ENCODE results near the gene DNAJC5. TPM values are rescaled to one million over a fixed set of nuclear protein-coding genes. Genes with fewer than 3 reads are reported as not detected.

The DNAJC5 gene
- total RNA-seq, 1 donor from 2014 or later, result 42.8 TPM

GRCh38 chr20:63855363-63856097, 39.4 kb upstream of the DNAJC5 start:
- Histone ChIP-seq H3K27ac (replicated peaks) (peak overlapping the region; percentile 96), H3K4me3 (peak overlapping the region; percentile 50), H3K27me3 (ENCODE audit: low read depth) (no peaks in the 10 kb centered on the region), H3K9me3 (replicated peaks) (no peaks in the 10 kb centered on the region), H3K4me1 (peaks cover 79% of the 10 kb centered on the region), H3K36me3 (no peaks in the 10 kb centered on the region)
- no peak for DNase-seq
- TF ChIP-seq, protein P1, sequence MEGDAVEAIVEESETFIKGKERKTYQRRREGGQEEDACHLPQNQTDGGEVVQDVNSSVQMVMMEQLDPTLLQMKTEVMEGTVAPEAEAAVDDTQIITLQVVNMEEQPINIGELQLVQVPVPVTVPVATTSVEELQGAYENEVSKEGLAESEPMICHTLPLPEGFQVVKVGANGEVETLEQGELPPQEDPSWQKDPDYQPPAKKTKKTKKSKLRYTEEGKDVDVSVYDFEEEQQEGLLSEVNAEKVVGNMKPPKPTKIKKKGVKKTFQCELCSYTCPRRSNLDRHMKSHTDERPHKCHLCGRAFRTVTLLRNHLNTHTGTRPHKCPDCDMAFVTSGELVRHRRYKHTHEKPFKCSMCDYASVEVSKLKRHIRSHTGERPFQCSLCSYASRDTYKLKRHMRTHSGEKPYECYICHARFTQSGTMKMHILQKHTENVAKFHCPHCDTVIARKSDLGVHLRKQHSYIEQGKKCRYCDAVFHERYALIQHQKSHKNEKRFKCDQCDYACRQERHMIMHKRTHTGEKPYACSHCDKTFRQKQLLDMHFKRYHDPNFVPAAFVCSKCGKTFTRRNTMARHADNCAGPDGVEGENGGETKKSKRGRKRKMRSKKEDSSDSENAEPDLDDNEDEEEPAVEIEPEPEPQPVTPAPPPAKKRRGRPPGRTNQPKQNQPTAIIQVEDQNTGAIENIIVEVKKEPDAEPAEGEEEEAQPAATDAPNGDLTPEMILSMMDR (IDR thresholded peaks at IDR 0.05; ENCODE audit: borderline replicate concordance), result no peak
- intact Hi-C loops (cut with micrococcal nuclease), result no loop called here

DNA sequence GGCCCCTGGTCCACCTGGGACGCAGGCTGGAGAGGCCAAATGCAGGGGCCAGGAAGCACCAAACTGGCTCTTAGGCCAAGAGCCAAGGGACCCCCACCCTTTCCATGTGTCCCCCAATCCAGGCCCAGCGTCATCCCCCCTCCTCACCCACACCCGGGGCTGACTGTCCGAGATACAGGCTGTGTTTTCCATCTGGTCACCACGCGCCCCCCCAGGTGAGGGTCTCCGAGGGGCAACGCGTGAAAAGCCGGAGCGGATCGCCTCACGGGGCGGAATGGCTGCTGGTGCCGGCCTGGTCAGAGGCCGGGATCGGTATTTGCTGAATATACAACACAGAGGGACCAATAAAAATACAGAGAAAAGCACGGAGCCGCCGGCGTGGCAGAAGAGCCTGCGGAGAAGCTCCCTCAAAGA, 38.8 kb upstream of the DNAJC5 start:
- peak overlapping the region; percentile 50 for H3K4me3 ChIP-seq
- H3K27ac ChIP-seq (replicated peaks), result peak overlapping the region; percentile 96
- H3K4me1 ChIP-seq, result peaks cover 80% of the 10 kb centered on the region
- no peak for DNase-seq
- no peaks in the 10 kb centered on the region for H3K27me3 ChIP-seq (ENCODE audit: low read depth)
- TF ChIP-seq, protein P1 (IDR thresholded peaks at IDR 0.05; ENCODE audit: borderline replicate concordance), result no peak
- no peaks in the 10 kb centered on the region for H3K9me3 ChIP-seq (replicated peaks)
- intact Hi-C loops (cut with micrococcal nuclease), result no loop called here
- no peaks in the 10 kb centered on the region for H3K36me3 ChIP-seq

- intact Hi-C loops (cut with micrococcal nuclease), result no loop called here
- H3K36me3 ChIP-seq, result peaks cover 13% of the 10 kb centered on the region
- peak overlapping the region; percentile 14 for H3K4me3 ChIP-seq
- peak overlapping the region; percentile 96 for H3K27ac ChIP-seq (replicated peaks)
- DNase-seq, result peak; percentile 55
- H3K9me3 ChIP-seq (replicated peaks), result no peaks in the 10 kb centered on the region
- TF ChIP-seq, protein P1 (IDR thresholded peaks at IDR 0.05; ENCODE audit: borderline replicate concordance), result no peak
- H3K27me3 ChIP-seq (ENCODE audit: low read depth), result no peaks in the 10 kb centered on the region
- peaks cover 74% of the 10 kb centered on the region for H3K4me1 ChIP-seq
These were observed 37.0 kb upstream of the DNAJC5 start for GRCh38 chr20:63857764-63858392.

DNA sequence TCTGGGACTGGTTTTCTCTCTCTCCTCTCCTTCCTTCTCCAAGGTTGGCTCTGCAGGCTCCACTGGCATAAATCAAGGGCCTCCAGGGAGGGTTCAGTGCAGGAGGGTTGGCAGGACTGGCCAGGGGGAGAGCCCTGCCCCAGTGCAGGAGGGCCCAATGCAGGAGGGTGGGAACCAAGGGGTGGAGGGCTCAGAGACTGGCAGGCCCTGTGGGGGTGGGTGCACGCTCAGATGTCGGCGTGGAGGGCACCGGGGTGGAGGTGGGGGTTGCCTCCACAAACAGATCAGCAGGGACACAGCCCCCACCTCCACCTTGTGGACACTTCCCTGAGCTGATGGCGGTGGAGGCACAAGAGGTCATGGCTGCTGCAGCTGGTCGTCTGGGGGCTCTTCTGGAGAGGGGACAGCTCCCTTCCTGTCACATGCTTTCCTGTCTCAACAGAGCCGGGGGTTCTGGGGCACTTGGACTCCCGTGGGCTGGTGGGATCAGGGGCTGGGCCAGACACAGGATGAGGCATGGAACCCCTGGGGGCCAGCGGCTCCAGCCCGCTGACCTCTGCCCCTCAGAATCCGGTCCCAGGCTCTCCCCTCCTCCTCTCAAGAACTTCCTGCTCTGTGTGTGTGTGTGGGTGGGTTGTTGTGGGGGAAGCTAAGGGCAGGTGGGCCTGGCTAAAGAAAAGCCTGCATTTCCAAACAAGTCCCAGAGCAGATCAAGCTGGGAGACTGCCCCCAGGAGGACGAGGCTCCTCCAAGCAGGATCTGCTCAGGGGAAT, 36.3 kb upstream of the DNAJC5 start:
- Histone ChIP-seq H3K4me1 (peaks cover 75% of the 10 kb centered on the region), H3K27ac (replicated peaks) (peak overlapping the region; percentile 96), H3K9me3 (replicated peaks) (no peaks in the 10 kb centered on the region), H3K36me3 (peaks cover 13% of the 10 kb centered on the region), H3K27me3 (ENCODE audit: low read depth) (no peaks in the 10 kb centered on the region), H3K4me3 (peak overlapping the region; percentile 14)
- TF ChIP-seq, protein P1 (IDR thresholded peaks at IDR 0.05; ENCODE audit: borderline replicate concordance), result peak; percentile 54
- intact Hi-C loops (cut with micrococcal nuclease), result no loop called here
- DNase-seq, result peak; percentile 63

- Histone ChIP-seq H3K9me3 (replicated peaks) (no peaks in the 10 kb centered on the region), H3K36me3 (peaks cover 13% of the 10 kb centered on the region), H3K4me3 (no peak overlapping the region), H3K27ac (replicated peaks) (peak overlapping the region; percentile 96), H3K4me1 (peaks cover 74% of the 10 kb centered on the region), H3K27me3 (ENCODE audit: low read depth) (no peaks in the 10 kb centered on the region)
- TF ChIP-seq, protein P1 (IDR thresholded peaks at IDR 0.05; ENCODE audit: borderline replicate concordance), result no peak
- no peak for DNase-seq
- intact Hi-C loops (cut with micrococcal nuclease), result no loop called here
These were observed 35.7 kb upstream of the DNAJC5 start for GRCh38 chr20:63859166-63859699.

Measured in left ventricle myocardium inferior (tissue), 1 donor.